IgD-negative memory B cell (primary cell): Measurements from ENCODE around the gene IFRD1. TPM values are rescaled to one million over a fixed set of nuclear protein-coding genes. Genes with fewer than 3 reads are reported as not detected.
A peak's percentile ranks its signal among the peaks of the same experiment; 100 is the strongest.
"Not testable (repeated sequence)": the region's sequence is repeated elsewhere in the genome, so short reads cannot be mapped to it uniquely, and the experiment has no call there.

ENCODE experiments used
- H3K27ac Mint-ChIP-seq, 3 donors: one replicate each; pipeline ENCODE4 v1.8.0; 2020 to 2022; ENCODE audit warnings: mild to moderate bottlenecking in 3 of 3, mixed read lengths in 3 of 3, moderate library complexity in 1 of 3
- H3K27me3 Mint-ChIP-seq: one replicate; pipeline ENCODE4 v1.8.0; 2021; ENCODE audit warnings: mixed read lengths
- H3K36me3 Mint-ChIP-seq: one replicate; pipeline ENCODE4 v1.8.0; 2020; ENCODE audit warnings: mild to moderate bottlenecking, mixed read lengths
- H3K4me1 Mint-ChIP-seq, 3 donors: one replicate each; pipeline ENCODE4 v1.8.0; 2020 to 2022; ENCODE audit warnings: mixed read lengths in 3 of 3, mild to moderate bottlenecking in 1 of 3
- H3K4me3 Mint-ChIP-seq, 4 donors: one replicate each; pipeline ENCODE4 v1.8.0; 2020 to 2022; ENCODE audit warnings: mild to moderate bottlenecking in 4 of 4, mixed read lengths in 4 of 4, moderate library complexity in 3 of 4
- H3K9me3 Mint-ChIP-seq, 3 donors: one replicate each; pipeline ENCODE4 v1.8.0; 2020 to 2021; ENCODE audit warnings: mixed read lengths in 3 of 3, mild to moderate bottlenecking in 1 of 3
- polyA plus RNA-seq: library from polyadenylated mRNA; unstranded; fragments of 300-500 nt; fragmentation: Illumina TruSeq; gene quantifications from one replicate; pipeline ENCODE4 v1.2.3, GENCODE V29; 2021

Gene IFRD1
- polyA plus RNA-seq, 1 donor from 2014 or later: 38.4 TPM

DNA sequence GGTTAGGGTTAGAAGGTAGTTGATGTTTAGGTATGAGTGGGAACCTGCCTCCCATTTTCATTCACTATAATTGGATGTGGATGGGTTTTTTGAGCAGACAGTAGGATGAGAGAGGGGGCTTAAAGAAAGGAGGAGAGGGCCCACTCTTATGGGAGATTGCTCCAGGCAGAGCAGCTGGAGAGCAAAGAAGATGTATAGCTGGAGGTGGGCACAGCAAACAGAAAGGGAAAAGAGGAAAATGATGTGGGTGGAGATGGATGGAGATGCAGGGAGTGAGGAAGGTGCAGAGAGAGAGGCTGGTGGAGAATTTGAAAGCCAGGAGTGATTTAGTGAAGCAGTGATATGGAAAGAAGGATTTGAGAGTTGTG lies 60.5 kb downstream of the IFRD1 start:
- Mint-ChIP-seq H3K27ac (no peak overlapping the region), H3K27me3 (peaks cover 4% of the 10 kb centered on the region), H3K4me1 (peaks cover 0 to 2% (median 0%) of the 10 kb centered on the region in 3 donors), H3K9me3 (no peaks in the 10 kb centered on the region), H3K36me3 (no peaks in the 10 kb centered on the region), H3K4me3 (no peak overlapping the region)

GRCh38 chr7:112511451-112512202 lies 61.4 kb downstream of the IFRD1 start:
- peaks cover 0 to 2% (median 0%) of the 10 kb centered on the region in 3 donors for H3K4me1 Mint-ChIP-seq

GRCh38 chr7:112512451-112513210 lies 62.4 kb downstream of the IFRD1 start:
- peaks cover 7% of the 10 kb centered on the region for H3K27me3 Mint-ChIP-seq
- peak overlapping the region in 1 of 3 donors; percentile 21 for H3K27ac Mint-ChIP-seq
- no peak overlapping the region for H3K4me3 Mint-ChIP-seq
- H3K4me1 Mint-ChIP-seq: peaks cover 0 to 2% (median 0%) of the 10 kb centered on the region in 3 donors
- no peaks in the 10 kb centered on the region for H3K9me3 Mint-ChIP-seq
- H3K36me3 Mint-ChIP-seq: no peaks in the 10 kb centered on the region

More at GRCh38 chr7:112511451-112512202, 61.4 kb downstream of the IFRD1 start:
- Mint-ChIP-seq H3K36me3 (no peaks in the 10 kb centered on the region), H3K27ac (no peak overlapping the region), H3K4me3 (no peak overlapping the region), H3K27me3 (peaks cover 4% of the 10 kb centered on the region), H3K9me3 (no peaks in the 10 kb centered on the region)

DNA sequence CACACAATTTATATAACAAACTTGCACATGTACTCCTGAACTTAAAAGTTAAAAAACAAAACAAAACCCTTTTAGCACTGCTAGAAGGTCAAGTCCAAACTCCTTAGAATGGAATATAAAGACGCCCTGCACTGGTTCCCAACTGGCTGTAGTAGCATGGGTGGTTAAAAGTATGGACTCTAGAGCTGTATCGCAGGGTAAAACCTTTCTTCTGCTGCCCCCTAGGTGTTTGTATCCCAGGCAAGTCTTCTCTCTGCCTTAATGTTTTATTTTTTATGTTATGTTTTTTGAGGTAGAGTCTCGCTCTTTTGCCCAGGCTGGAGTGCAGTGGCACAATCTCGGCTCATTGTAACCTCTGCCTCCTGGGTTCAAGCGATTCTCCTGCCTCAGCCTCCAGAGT lies 65.7 kb downstream of the IFRD1 start:
- H3K27ac Mint-ChIP-seq: no peak overlapping the region
- H3K36me3 Mint-ChIP-seq: no peaks in the 10 kb centered on the region
- H3K4me1 Mint-ChIP-seq: no peaks in the 10 kb centered on the region
- no peak overlapping the region for H3K4me3 Mint-ChIP-seq
- H3K27me3 Mint-ChIP-seq: peaks cover 9% of the 10 kb centered on the region
- H3K9me3 Mint-ChIP-seq: peaks cover 0 to 3% (median 0%) of the 10 kb centered on the region in 3 donors

GRCh38 chr7:112516418-112516817 lies 66.2 kb downstream of the IFRD1 start:
- H3K9me3 Mint-ChIP-seq, H3K36me3 Mint-ChIP-seq, H3K27me3 Mint-ChIP-seq, H3K27ac Mint-ChIP-seq, H3K4me3 Mint-ChIP-seq, H3K4me1 Mint-ChIP-seq: not testable (repeated sequence)

DNA sequence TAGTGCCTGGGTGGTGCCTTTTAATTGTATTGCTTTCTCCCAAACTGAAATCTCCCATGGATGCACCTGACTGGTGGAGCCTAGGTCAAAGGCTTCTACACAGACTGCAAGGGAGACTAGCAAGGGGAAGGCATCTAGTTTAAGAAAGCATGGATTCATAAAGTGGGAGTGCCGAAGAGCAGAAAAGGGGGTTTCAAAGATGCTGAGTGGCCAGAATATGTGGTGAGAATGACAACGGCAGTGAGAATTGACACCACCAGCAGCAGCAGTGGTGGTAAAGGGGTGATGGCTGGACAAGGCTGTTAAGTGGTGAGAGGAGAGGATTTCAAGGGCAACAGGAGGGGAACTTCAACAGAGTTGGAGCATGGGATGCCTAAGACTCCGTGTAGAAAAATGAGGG lies 67.2 kb downstream of the IFRD1 start:
- Mint-ChIP-seq H3K27ac (no peak overlapping the region), H3K36me3 (no peaks in the 10 kb centered on the region)

DNA sequence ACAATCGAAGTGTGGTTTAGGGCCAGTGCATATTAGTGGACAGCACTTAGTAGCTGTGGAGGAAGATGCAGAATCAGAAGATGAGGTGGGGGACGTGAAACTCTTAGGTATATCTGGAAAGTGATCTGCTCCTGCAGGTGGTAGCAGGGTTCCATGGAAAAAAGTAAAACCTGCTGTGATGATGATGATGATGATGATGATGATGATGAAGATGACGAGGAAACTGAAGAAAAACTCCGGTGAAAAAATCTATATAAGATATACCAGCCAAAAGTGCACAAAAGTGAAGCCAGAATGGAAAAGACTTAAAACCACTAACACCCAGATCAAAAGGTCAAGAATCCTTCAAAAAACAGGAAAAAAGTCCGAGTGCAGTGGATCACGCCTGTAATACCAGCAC lies 70.5 kb downstream of the IFRD1 start:
- no peaks in the 10 kb centered on the region for H3K36me3 Mint-ChIP-seq
- H3K27ac Mint-ChIP-seq: no peak overlapping the region
- peaks cover 0 to 3% (median 2%) of the 10 kb centered on the region in 3 donors for H3K9me3 Mint-ChIP-seq
- no peaks in the 10 kb centered on the region for H3K4me1 Mint-ChIP-seq
- H3K4me3 Mint-ChIP-seq: no peak overlapping the region
- peaks cover 9% of the 10 kb centered on the region for H3K27me3 Mint-ChIP-seq

More for the DNA sequence above, 67.2 kb downstream of the IFRD1 start:
- no peak overlapping the region for H3K4me3 Mint-ChIP-seq
- H3K9me3 Mint-ChIP-seq: peaks cover 0 to 3% (median 2%) of the 10 kb centered on the region in 3 donors
- no peaks in the 10 kb centered on the region for H3K4me1 Mint-ChIP-seq
- peaks cover 9% of the 10 kb centered on the region for H3K27me3 Mint-ChIP-seq

GRCh38 chr7:112521942-112522341 lies 71.7 kb downstream of the IFRD1 start:
- no peaks in the 10 kb centered on the region for H3K4me1 Mint-ChIP-seq
- H3K9me3 Mint-ChIP-seq: peaks cover 0 to 3% (median 2%) of the 10 kb centered on the region in 3 donors
- H3K4me3 Mint-ChIP-seq: no peak overlapping the region
- no peaks in the 10 kb centered on the region for H3K36me3 Mint-ChIP-seq
- peaks cover 9% of the 10 kb centered on the region for H3K27me3 Mint-ChIP-seq
- H3K27ac Mint-ChIP-seq: no peak overlapping the region

- Mint-ChIP-seq H3K36me3 (peaks cover 1% of the 10 kb centered on the region), H3K4me3 (no peak overlapping the region), H3K27ac (no peak overlapping the region), H3K27me3 (peaks cover 8% of the 10 kb centered on the region), H3K9me3 (peaks cover 0 to 3% (median 2%) of the 10 kb centered on the region in 3 donors), H3K4me1 (no peaks in the 10 kb centered on the region)
Measured at GRCh38 chr7:112523871-112524270, 73.6 kb downstream of the IFRD1 start.

Other genes starting within 250 kb of the IFRD1 start
- not detected for gene DOCK4, start 244.1 kb upstream of the IFRD1 start, polyA plus RNA-seq
- 16.5 TPM for gene ZNF277, start 243.8 kb upstream of the IFRD1 start, polyA plus RNA-seq
- gene LSMEM1, start 30.5 kb downstream of the IFRD1 start, polyA plus RNA-seq: 0.33 TPM